G401 (cell line): ENCODE measurements around the gene ATAT1. TPM values are rescaled to one million over a fixed set of nuclear protein-coding genes. Genes with fewer than 3 reads are reported as not detected.
A peak's percentile ranks its signal among the peaks of the same experiment; 100 is the strongest.

Source experiments
- DNase-seq: peaks from one replicate; pipeline ENCODE4 v3.0.0-alpha.2; 2015; ENCODE audit warnings: low spot score
- in situ Hi-C: cut with HindIII; loops from 2 replicates; pipeline ENCODE4 v1.10.0; 2016; ENCODE audit warnings: low sequenced_read_pairs, mixed read lengths
- total RNA-seq: library from RNA; depleted of rRNA; stranded (reverse); fragments of >200 nt; shearing (Covaris generic); gene quantifications from 2 replicates; pipeline ENCODE4 v1.2.3, GENCODE V29; 2014

Gene ATAT1
- total RNA-seq, 1 experiment from 2014 or later, result 1.7 TPM

GRCh38 chr6:30612213-30612612 is 14.5 kb upstream of the ATAT1 start:
- peak; percentile 54 for DNase-seq
- in situ Hi-C loops, result no loop called here

GRCh38 chr6:30612687-30613248 is 13.9 kb upstream of the ATAT1 start:
- in situ Hi-C loops, result no loop called here
- peak; percentile 24 for DNase-seq

- no peak for DNase-seq
- in situ Hi-C loops, result no loop called here
These were observed 13.2 kb upstream of the ATAT1 start for GRCh38 chr6:30613251-30614043.

GRCh38 chr6:30614044-30614842 is 12.4 kb upstream of the ATAT1 start:
- DNase-seq, result peak; percentile 61
- in situ Hi-C loops, result no loop called here

- DNase-seq, result peak; percentile 100
- in situ Hi-C loops, result no loop called here
These were observed 11.8 kb upstream of the ATAT1 start for GRCh38 chr6:30614843-30615218.

- DNase-seq, result peak; percentile 86
- in situ Hi-C loops, result no loop called here
These were observed 11.3 kb upstream of the ATAT1 start for GRCh38 chr6:30615219-30615957.

- in situ Hi-C loops, result no loop called here
- peak; percentile 76 for DNase-seq
These were observed 10.5 kb upstream of the ATAT1 start for GRCh38 chr6:30615958-30616810.

- peak; percentile 100 for DNase-seq
- in situ Hi-C loops, result no loop called here
These were observed 9.7 kb upstream of the ATAT1 start, which contains the start of gene PPP1R10 for GRCh38 chr6:30616811-30617564. Gene PPP1R10 (minus strand): TSS chr6:30617243. CDS start chr6:30609944, 7,299 bp downstream.

- peak; percentile 99 for DNase-seq
- in situ Hi-C loops, result no loop called here
These were observed 9.0 kb upstream of the ATAT1 start, which contains the start of gene MRPS18B for GRCh38 chr6:30617565-30618269. Gene MRPS18B (plus strand): TSS chr6:30617840. CDS start chr6:30617866, 26 bp downstream.

GRCh38 chr6:30618270-30618797 is 8.3 kb upstream of the ATAT1 start:
- in situ Hi-C loops, result no loop called here
- DNase-seq, result no peak

GRCh38 chr6:30619561-30619960 is 7.1 kb upstream of the ATAT1 start:
- no peak for DNase-seq
- in situ Hi-C loops, result no loop called here

GRCh38 chr6:30625511-30625910 is 1.2 kb upstream of the ATAT1 start:
- DNase-seq, result no peak
- in situ Hi-C loops, result no loop called here

- in situ Hi-C loops, result no loop called here
- no peak for DNase-seq
These were observed 9.2 kb downstream of the ATAT1 start for GRCh38 chr6:30635834-30636233.

- no peak for DNase-seq
- in situ Hi-C loops, result no loop called here
These were observed 13.8 kb downstream of the ATAT1 start for GRCh38 chr6:30640481-30640880.

GRCh38 chr6:30641048-30641447 is 14.4 kb downstream of the ATAT1 start:
- DNase-seq, result no peak
- in situ Hi-C loops, result no loop called here

GRCh38 chr6:30643656-30644055 is 17.0 kb downstream of the ATAT1 start:
- in situ Hi-C loops, result no loop called here
- DNase-seq, result no peak

- in situ Hi-C loops, result no loop called here
- no peak for DNase-seq
These were observed 18.1 kb downstream of the ATAT1 start for GRCh38 chr6:30644769-30645168.
